HepG2 (cell line): ENCODE results near the gene SLC28A1. TPM values are rescaled to one million over a fixed set of nuclear protein-coding genes. Genes with fewer than 3 reads are reported as not detected.

Source experiments
- ATAC-seq: fragments of 200-7000 bp; cut with Tn5 transposase; 3 replicates; pipeline ENCODE4 v1.9.1; 2020; ENCODE audit warnings: mild to moderate bottlenecking, moderate library complexity
- BruUV-seq: library from RNA; stranded (reverse); fragments of 400-500 nt; replicated peaks from 2 replicates; lab custom pipeline; 2021; lab: Mats Ljungman, UMichigan
- CTCF ChIA-PET: fragments of 300-600 bp; formaldehyde crosslinking; extraction: SDS; loops from one replicate; lab custom pipeline; 2021; ENCODE audit warnings: low total read pairs, inconsistent platforms, low intra/inter-chr PET ratio; lab: Yijun Ruan, JAX
- POLR2A ChIA-PET: fragments of 350-600 bp; sonication (Branson Sonifier 250); formaldehyde crosslinking; loops from one replicate; lab custom pipeline; 2020; ENCODE audit warnings: antibody characterized with exemption, inconsistent platforms; lab: Yijun Ruan, JAX
- DNase-seq: peaks from one replicate; pipeline ENCODE4 v3.0.0-alpha.2; 2015; ENCODE audit warnings: low spot score
- FAIRE-seq: peaks from 3 replicates; lab custom pipeline; 2011; peaks lifted over from hg19 to GRCh38; lab: Jason Lieb, UNC
- H2AFZ ChIP-seq: one replicate; pipeline ENCODE4 v1.6.1; 2011; ENCODE audit warnings: low read length, inconsistent platforms
- H3K27ac ChIP-seq: fragments of 300-600 bp; 3 replicates; pipeline ENCODE4 v1.8.0; 2011; ENCODE audit warnings: mixed run types, mild to moderate bottlenecking, mixed read lengths, low read length, inconsistent platforms; ENCODE audit not compliant: insufficient read depth; ENCODE audit errors: extremely low read length
- H3K27me3 ChIP-seq, 2 experiments: fragments of 200-600 bp in 1 of 2; 2 replicates in 1 of 2; 3 replicates in 1 of 2; pipeline versions ENCODE4 v1.6.0 to v1.8.0; 2011; ENCODE audit warnings: low read length in 2 of 2, mild to moderate bottlenecking in 2 of 2, moderate library complexity in 2 of 2, inconsistent platforms in 1 of 2; ENCODE audit not compliant: insufficient read depth in 2 of 2, control insufficient read depth in 1 of 2
- H3K36me3 ChIP-seq, 2 experiments: fragments of 200-600 bp in 1 of 2; replicated peaks in 1 of 2; 2 replicates in 1 of 2; 3 replicates in 1 of 2; pipeline versions ENCODE4 v1.5.1 to v1.8.0; 2011; ENCODE audit warnings: low read length in 2 of 2, inconsistent platforms in 1 of 2; ENCODE audit not compliant: insufficient read depth in 2 of 2, control insufficient read depth in 1 of 2
- H3K4me1 ChIP-seq: 2 replicates; pipeline ENCODE4 v1.5.1; 2012; ENCODE audit warnings: low read length, inconsistent platforms; ENCODE audit not compliant: insufficient read depth
- H3K4me2 ChIP-seq: 2 replicates; pipeline ENCODE4 v1.6.0; 2011; ENCODE audit warnings: low read depth, low read length, inconsistent platforms
- H3K4me3 ChIP-seq, 3 experiments: fragments of 200-600 bp in 1 of 3; sonication (generic), shearing (Covaris generic) in 1 of 3; replicated peaks in 1 of 3; 2 replicates each; pipeline ENCODE4 v1.5.1; 2011 to 2016; ENCODE audit warnings: low read length in 3 of 3, inconsistent platforms in 2 of 3, low read depth in 2 of 3, mild to moderate bottlenecking in 2 of 3, control low read depth in 1 of 3, mixed read lengths in 1 of 3; ENCODE audit not compliant: insufficient read depth in 1 of 3
- H3K79me2 ChIP-seq: one replicate; pipeline ENCODE4 v1.6.1; 2011; ENCODE audit warnings: low read length, inconsistent platforms; ENCODE audit not compliant: insufficient read depth
- H3K9ac ChIP-seq: 2 replicates; pipeline ENCODE4 v1.6.0; 2011; ENCODE audit warnings: mild to moderate bottlenecking, low read depth, low read length, inconsistent platforms; ENCODE audit not compliant: insufficient read depth
- H3K9me3 ChIP-seq: 2 replicates; pipeline ENCODE4 v1.5.1; 2012; ENCODE audit warnings: mild to moderate bottlenecking, low read length
- H4K20me1 ChIP-seq: 2 replicates; pipeline ENCODE4 v1.6.0; 2011; ENCODE audit warnings: inconsistent platforms, mild to moderate bottlenecking, low read length, moderate library complexity; ENCODE audit not compliant: insufficient read depth
- GFI1 ChIP-seq: sonication (generic); formaldehyde crosslinking; IDR thresholded peaks from 2 replicates; pipeline ENCODE4 v1.5.0; 2020; ENCODE audit warnings: missing genetic modification reagents, mild to moderate bottlenecking, borderline replicate concordance
- TBX2 ChIP-seq: sonication (generic); formaldehyde crosslinking; IDR thresholded peaks from 2 replicates; pipeline ENCODE4 v1.5.0; 2020; ENCODE audit warnings: missing genetic modification reagents, mild to moderate bottlenecking, borderline replicate concordance
- WGBS: methylation state at CpG from one replicate; pipeline ENCODE4 v1.1.6; 2017; ENCODE audit warnings: low lambda C conversion rate; 5-methylcytosine and 5-hydroxymethylcytosine counted together
- in situ Hi-C: cut with HindIII; loops from 2 replicates; pipeline ENCODE4 v1.10.0; 2017; ENCODE audit warnings: low pct_unique_long_range_greater_than_20kb; ENCODE audit not compliant: extremely low pct_ligation_motif_present
- intact Hi-C: fragments of 100-400 bp; cut with micrococcal nuclease; formaldehyde crosslinking; loops from one replicate; pipeline ENCODE4 v1.10.0; 2022; ENCODE audit not compliant: unreplicated experiment
- polyA plus RNA-seq, 8 experiments: library from polyadenylated mRNA; depleted of rRNA in 3 of 8; stranded (reverse) in 7 of 8; unstranded in 1 of 8; fragments of >200 nt; fragmentation: Illumina TruSeq in 4 of 8; extraction: Trizol in 4 of 8; gene quantifications; 2 replicates each; pipeline versions ENCODE4 v1.2.1 to v1.2.3, GENCODE V29; 2011 to 2016; ENCODE audit warnings: low read depth in 4 of 8, missing spikeins in 1 of 8, mixed read lengths in 1 of 8; ENCODE audit not compliant: insufficient read depth in 1 of 8
- total RNA-seq, 5 experiments: library from RNA; depleted of rRNA; stranded (reverse); fragments of >200 nt; fragmentation: Illumina TruSeq; extraction: Trizol; gene quantifications; 2 replicates each; pipeline ENCODE4 v1.2.3, GENCODE V29; 2016; ENCODE audit warnings: low read depth in 1 of 5
- TF ChIP-seq, protein P1 (sequence below): sonication (generic); formaldehyde crosslinking; IDR thresholded peaks from 2 replicates; pipeline ENCODE4 v1.4.0; 2020; ENCODE audit warnings: mild to moderate bottlenecking, missing genetic modification reagents
- TF ChIP-seq, protein P2 (sequence below): sonication (generic); formaldehyde crosslinking; IDR thresholded peaks from 2 replicates; pipeline ENCODE4 v1.4.0; 2020; ENCODE audit warnings: missing genetic modification reagents

The SLC28A1 gene
- total and polyA plus RNA-seq, 2 of the 13 experiments (the other 11 are each of a cell fraction or from before 2014, with no cell fraction given), result 0.31 to 5.8 TPM

DNA sequence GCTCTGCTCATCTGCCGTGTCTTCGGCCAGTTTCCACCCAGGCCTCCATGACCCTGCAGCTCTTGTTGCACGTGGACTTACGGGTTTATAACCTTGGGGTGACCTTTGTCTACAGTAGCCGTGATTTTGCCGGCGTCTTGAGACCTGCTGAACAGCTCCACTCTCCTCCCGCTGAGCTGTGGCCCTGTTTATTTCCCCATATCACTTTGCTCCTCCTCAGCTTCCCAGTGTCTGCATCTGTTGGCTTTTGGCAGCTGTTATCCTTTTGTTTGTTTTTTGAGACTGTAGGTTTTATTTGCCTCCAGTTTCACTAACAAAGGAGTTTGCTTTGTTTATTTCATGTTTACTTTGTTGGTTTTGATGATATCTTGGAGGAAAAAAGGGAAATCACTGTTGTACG lies 29.3 kb upstream of the SLC28A1 start:
- intact Hi-C loops (no loop called here), in situ Hi-C loops (no loop called here)
- CTCF ChIA-PET, result no interaction called here
- Histone ChIP-seq H3K4me3 (peak overlapping the region in 1 of 3 experiments; percentile 35; a peak in 2 of 6 replicates), H3K9me3 (no peaks in the 10 kb centered on the region), H3K79me2 (no peaks in the 10 kb centered on the region), H3K4me1 (peaks cover 18% of the 10 kb centered on the region), H3K27ac (no peak overlapping the region), H3K27me3 (peaks cover 10 to 41% of the 10 kb centered on the region in 2 experiments; a peak in 4 of 5 replicates), H3K36me3 (no peaks in the 10 kb centered on the region), H4K20me1 (no peaks in the 10 kb centered on the region), H3K4me2 (peak overlapping the region; percentile 67), H2AFZ (peak overlapping the region; percentile 58), H3K9ac (no peak overlapping the region)
- POLR2A ChIA-PET, result interaction anchor here (1.4 kb wide), 1 partner anchor 13 kb away, joined by 4 read pairs; no protein-coding TSS in a partner anchor
- DNase-seq, result no peak
- no peak for FAIRE-seq
- 27% methylated on average over 9 of the region's 9 CpGs for WGBS
- 0 out of 2 replicates have a peak, but pooled peaks have one; percentile 16 for TF ChIP-seq GFI1 (CRISPR knock-in tag)
- TF ChIP-seq TBX2 (CRISPR knock-in tag), result no peak
- TF ChIP-seq, protein P1, sequence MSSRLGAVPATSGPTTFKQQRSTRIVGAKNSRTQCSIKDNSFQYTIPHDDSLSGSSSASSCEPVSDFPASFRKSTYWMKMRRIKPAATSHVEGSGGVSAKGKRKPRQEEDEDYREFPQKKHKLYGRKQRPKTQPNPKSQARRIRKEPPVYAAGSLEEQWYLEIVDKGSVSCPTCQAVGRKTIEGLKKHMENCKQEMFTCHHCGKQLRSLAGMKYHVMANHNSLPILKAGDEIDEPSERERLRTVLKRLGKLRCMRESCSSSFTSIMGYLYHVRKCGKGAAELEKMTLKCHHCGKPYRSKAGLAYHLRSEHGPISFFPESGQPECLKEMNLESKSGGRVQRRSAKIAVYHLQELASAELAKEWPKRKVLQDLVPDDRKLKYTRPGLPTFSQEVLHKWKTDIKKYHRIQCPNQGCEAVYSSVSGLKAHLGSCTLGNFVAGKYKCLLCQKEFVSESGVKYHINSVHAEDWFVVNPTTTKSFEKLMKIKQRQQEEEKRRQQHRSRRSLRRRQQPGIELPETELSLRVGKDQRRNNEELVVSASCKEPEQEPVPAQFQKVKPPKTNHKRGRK, result no peak
- TF ChIP-seq, protein P2, sequence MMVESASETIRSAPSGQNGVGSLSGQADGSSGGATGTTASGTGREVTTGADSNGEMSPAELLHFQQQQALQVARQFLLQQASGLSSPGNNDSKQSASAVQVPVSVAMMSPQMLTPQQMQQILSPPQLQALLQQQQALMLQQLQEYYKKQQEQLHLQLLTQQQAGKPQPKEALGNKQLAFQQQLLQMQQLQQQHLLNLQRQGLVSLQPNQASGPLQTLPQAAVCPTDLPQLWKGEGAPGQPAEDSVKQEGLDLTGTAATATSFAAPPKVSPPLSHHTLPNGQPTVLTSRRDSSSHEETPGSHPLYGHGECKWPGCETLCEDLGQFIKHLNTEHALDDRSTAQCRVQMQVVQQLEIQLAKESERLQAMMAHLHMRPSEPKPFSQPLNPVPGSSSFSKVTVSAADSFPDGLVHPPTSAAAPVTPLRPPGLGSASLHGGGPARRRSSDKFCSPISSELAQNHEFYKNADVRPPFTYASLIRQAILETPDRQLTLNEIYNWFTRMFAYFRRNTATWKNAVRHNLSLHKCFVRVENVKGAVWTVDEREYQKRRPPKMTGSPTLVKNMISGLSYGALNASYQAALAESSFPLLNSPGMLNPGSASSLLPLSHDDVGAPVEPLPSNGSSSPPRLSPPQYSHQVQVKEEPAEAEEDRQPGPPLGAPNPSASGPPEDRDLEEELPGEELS (CRISPR knock-in tag), result 0 out of 2 replicates have a peak, but pooled peaks have one; percentile 22
- ATAC-seq, result no peak
- BruUV-seq, result no TSS peak
